ENCODE results near the gene NKRF.

Gene NKRF

DNA sequence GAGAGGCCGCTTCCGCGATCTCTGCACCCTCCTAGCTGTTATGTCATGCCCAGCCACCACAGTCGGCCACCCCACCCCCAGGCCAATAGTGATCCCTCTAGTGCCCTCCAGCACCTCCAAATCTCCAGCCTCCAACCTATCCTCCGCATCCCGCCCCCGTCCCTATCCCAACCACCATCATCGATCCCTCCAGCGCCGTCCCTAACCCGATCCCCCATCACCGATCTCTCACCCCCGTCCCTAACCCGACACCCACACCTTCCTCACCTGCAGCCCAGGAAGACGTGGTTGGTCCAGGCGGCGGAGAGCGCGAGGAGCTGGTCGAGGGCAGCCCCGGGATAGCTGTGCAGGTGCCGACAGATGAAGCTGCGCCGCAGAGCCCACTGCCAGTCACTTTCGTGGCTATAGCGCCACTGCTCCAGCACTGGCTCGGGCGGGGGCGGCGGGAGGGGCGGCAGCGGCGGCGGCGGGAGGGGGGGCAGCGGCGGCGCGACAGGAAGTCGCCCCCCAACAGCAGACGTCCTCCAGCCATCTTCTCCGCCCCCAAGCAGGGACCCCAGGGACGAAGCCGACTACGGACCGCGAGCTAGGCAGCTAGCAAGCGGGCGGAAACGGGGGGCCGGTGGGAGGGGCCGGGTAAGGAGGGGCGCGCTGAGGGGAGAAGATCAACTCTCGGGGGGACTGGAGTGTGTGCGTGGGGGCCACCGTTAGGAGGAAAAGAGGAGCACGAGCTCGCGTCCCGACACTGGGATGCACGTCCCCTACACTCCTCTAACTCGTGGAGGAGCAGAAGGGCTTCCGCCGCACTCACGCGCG is 552 bp downstream of the NKRF start:
- H3K36me3 ChIP-seq (ENCODE audit: control insufficient read depth, low read length), result peaks cover 35% of the 10 kb centered on the region
- peak overlapping the region; percentile 76 for H3K27ac ChIP-seq (ENCODE audit: low read depth, low read length)
- H4K20me1 ChIP-seq (ENCODE audit: control insufficient read depth, insufficient read depth, low read depth, low read length), result 0 out of 2 replicates have a peak, but pooled peaks cover 4% of the 10 kb centered on the region
- H3K9me2 ChIP-seq (replicated peaks; ENCODE audit: control insufficient read depth, low read length), result no peaks in the 10 kb centered on the region
- no peaks in the 10 kb centered on the region for H3K27me3 ChIP-seq (ENCODE audit: control insufficient read depth, low read length)
- no peaks in the 10 kb centered on the region for H3F3A ChIP-seq (ENCODE audit: control insufficient read depth, insufficient read depth)
- H3K4me3 ChIP-seq (ENCODE audit: low read length), result peak overlapping the region; percentile 97
- no peaks in the 10 kb centered on the region for H3K9me3 ChIP-seq (ENCODE audit: control insufficient read depth, insufficient read depth, low read length)
- H3K4me2 ChIP-seq (ENCODE audit: low read length), result peak overlapping the region; percentile 82
- no peak for TF ChIP-seq CTCF (IDR thresholded peaks at IDR 0.05; ENCODE audit: low read depth, low read length, poor library complexity, severe bottlenecking)
- TF ChIP-seq EZH2phosphoT487 (IDR thresholded peaks at IDR 0.05; ENCODE audit: borderline replicate concordance, low read length), result no peak
- peaks cover 55% of the 10 kb centered on the region for H3K79me2 ChIP-seq (ENCODE audit: control insufficient read depth, low read length)
- H3K4me1 ChIP-seq (ENCODE audit: control insufficient read depth, low read length), result peaks cover 33% of the 10 kb centered on the region

- Histone ChIP-seq H3K9me2 (replicated peaks; ENCODE audit: control insufficient read depth, low read length) (no peaks in the 10 kb centered on the region), H3F3A (ENCODE audit: control insufficient read depth, insufficient read depth) (no peaks in the 10 kb centered on the region), H4K20me1 (ENCODE audit: control insufficient read depth, insufficient read depth, low read depth, low read length) (0 out of 2 replicates have a peak, but pooled peaks cover 4% of the 10 kb centered on the region), H3K79me2 (ENCODE audit: control insufficient read depth, low read length) (peaks cover 63% of the 10 kb centered on the region), H3K27ac (ENCODE audit: low read depth, low read length) (peak overlapping the region; percentile 76; the same call in 1 of the 2 replicates), H3K4me1 (ENCODE audit: control insufficient read depth, low read length) (peaks cover 30% of the 10 kb centered on the region), H3K27me3 (ENCODE audit: control insufficient read depth, low read length) (no peaks in the 10 kb centered on the region), H3K4me2 (ENCODE audit: low read length) (peak overlapping the region; percentile 82), H3K36me3 (ENCODE audit: control insufficient read depth, low read length) (peaks cover 37% of the 10 kb centered on the region), H3K9me3 (ENCODE audit: control insufficient read depth, insufficient read depth, low read length) (no peaks in the 10 kb centered on the region), H3K4me3 (ENCODE audit: low read length) (peak overlapping the region; percentile 97)
- TF ChIP-seq EZH2phosphoT487 (IDR thresholded peaks at IDR 0.05; ENCODE audit: borderline replicate concordance, low read length) (no peak), CTCF (IDR thresholded peaks at IDR 0.05; ENCODE audit: low read depth, low read length, poor library complexity, severe bottlenecking) (no peak)
Measured at GRCh38 chrX:119604766-119605463, 1.3 kb downstream of the NKRF start.

DNA sequence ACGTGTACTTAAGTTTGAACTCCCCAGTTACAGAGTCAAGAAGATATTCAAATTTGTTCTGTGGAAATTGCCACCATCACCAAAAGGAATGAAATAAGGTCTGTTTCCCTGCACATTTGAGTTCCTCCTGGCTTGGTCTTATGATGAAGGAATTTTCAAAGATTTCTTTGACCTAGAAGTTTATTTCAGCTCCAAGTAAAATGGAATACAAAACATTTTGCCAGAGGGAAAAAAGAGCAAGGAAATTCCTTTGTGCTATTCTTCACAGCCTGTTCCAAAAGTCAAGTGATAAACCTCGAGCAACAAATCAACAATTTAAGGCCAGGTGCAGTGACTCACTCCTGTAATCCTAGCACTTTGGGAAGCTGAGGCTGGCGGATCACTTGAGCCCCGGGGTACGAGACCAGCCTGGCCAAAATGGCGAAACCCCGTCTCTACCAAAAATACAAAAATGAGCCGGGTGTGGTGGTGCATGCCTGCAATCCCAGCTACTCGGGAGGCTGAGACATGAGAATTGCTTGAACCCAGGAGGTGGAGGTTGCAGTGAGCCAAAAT is 3.4 kb downstream of the NKRF start:
- H3K27ac ChIP-seq (ENCODE audit: low read depth, low read length), result no peak overlapping the region
- H4K20me1 ChIP-seq (ENCODE audit: control insufficient read depth, insufficient read depth, low read depth, low read length), result 0 out of 2 replicates have a peak, but pooled peaks cover 4% of the 10 kb centered on the region
- no peaks in the 10 kb centered on the region for H3K9me3 ChIP-seq (ENCODE audit: control insufficient read depth, insufficient read depth, low read length)
- H3F3A ChIP-seq (ENCODE audit: control insufficient read depth, insufficient read depth), result no peaks in the 10 kb centered on the region
- TF ChIP-seq EZH2phosphoT487 (IDR thresholded peaks at IDR 0.05; ENCODE audit: borderline replicate concordance, low read length), result no peak
- TF ChIP-seq CTCF (IDR thresholded peaks at IDR 0.05; ENCODE audit: low read depth, low read length, poor library complexity, severe bottlenecking), result no peak
- H3K9me2 ChIP-seq (replicated peaks; ENCODE audit: control insufficient read depth, low read length), result no peaks in the 10 kb centered on the region
- no peak overlapping the region for H3K4me3 ChIP-seq (ENCODE audit: low read length)
- peaks cover 37% of the 10 kb centered on the region for H3K36me3 ChIP-seq (ENCODE audit: control insufficient read depth, low read length)
- no peak overlapping the region; the same call in 1 of the 2 replicates for H3K4me2 ChIP-seq (ENCODE audit: low read length)
- no peaks in the 10 kb centered on the region for H3K27me3 ChIP-seq (ENCODE audit: control insufficient read depth, low read length)
- H3K4me1 ChIP-seq (ENCODE audit: control insufficient read depth, low read length), result peaks cover 30% of the 10 kb centered on the region
- H3K79me2 ChIP-seq (ENCODE audit: control insufficient read depth, low read length), result peaks cover 80% of the 10 kb centered on the region

Data from DOHH2 (cell line).